Measurements from ENCODE around the gene TIMM23B. TPM values are rescaled to one million over a fixed set of nuclear protein-coding genes. Genes with fewer than 3 reads are reported as not detected.
A peak's percentile ranks its signal among the peaks of the same experiment; 100 is the strongest.
"Not testable (repeated sequence)": the region's sequence is repeated elsewhere in the genome, so short reads cannot be mapped to it uniquely, and the experiment has no call there.

TIMM23B gene
- total RNA-seq = 16.6 and 18.5 TPM in 2 replicates
- polyA plus RNA-seq = 15.0 and 22.6 TPM in 2 replicates

DNA sequence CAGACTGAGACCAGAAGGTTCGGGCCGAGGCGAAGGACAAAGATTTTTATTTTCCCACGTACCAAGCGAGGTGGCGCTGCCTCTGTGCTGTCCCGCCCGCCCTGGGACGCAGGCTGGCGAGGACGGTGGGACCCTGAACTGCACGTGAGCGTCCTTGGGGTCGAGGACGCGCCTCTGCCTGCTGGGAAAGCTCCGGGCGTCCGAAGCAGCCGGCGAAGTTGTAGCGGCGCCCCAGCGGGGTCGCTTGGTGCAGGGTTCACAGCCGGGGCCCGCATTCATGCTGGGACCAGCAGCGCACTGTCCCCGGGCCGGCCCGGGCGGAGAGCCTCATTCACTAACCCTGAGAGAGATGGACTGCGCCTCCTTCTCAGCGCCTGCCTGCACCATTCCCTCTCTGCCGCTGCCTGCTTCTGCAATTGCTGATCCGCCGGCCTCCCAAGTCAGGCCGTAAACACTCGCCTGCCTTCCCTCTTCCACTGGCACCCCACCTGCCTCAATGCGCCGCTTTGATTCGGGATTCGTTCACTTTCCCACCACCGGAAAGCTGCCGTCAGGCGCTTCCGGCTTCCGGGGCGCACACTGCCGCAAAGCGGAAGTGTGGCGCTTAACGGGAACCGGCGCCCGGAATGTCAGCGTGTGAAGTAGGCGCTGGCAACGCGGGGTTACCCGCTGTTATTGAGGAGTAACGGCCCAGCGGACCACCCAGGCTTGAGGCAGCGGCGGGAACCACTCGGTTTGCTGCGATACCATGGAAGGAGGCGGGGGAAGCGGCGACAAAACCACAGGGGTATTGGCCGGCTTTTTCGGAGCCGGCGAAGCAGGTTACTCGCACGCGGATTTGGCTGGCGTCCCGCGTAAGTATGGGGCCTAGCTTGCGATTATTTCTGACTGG is at the start of gene TIMM23B, which contains the start of gene PARG:
Gene TIMM23B (plus strand): TSS at position 607 of the 892 bp plus-strand sequence. CDS start 142 bp downstream, at position 749.
Gene PARG (minus strand): TSS at position 581 of the 892 bp plus-strand sequence. CDS start 302 bp downstream, at position 279.
- WGBS (ENCODE audit: low lambda C conversion rate, missing lambda C conversion rate) = under 1% methylated on average over 80 of the region's 81 CpGs
- not testable (repeated sequence) for H3K36me3 ChIP-seq (replicated peaks; ENCODE audit: insufficient read depth, low read depth); H3K9me2 ChIP-seq (replicated peaks; ENCODE audit: insufficient read depth); H3K27me3 ChIP-seq; H3K9me3 ChIP-seq (ENCODE audit: low read depth); H4K20me1 ChIP-seq (ENCODE audit: insufficient read depth, poor library complexity, severe bottlenecking)
- Histone ChIP-seq H3K4me1 (ENCODE audit: insufficient read depth) (peaks cover 12% of the 10 kb centered on the region), H3K27ac (peak within 1 kb of the TSS; percentile 88), H2AFZ (peak within 1 kb of the TSS; percentile 57), H3K4me2 (peak within 1 kb of the TSS; percentile 94), H3K79me2 (peaks cover 56% of the 10 kb centered on the region), H3K4me3 (peak within 1 kb of the TSS; percentile 73)
- DNase-seq (ENCODE audit: low spot score) = peak; percentile 89
- TF ChIP-seq, protein P1, sequence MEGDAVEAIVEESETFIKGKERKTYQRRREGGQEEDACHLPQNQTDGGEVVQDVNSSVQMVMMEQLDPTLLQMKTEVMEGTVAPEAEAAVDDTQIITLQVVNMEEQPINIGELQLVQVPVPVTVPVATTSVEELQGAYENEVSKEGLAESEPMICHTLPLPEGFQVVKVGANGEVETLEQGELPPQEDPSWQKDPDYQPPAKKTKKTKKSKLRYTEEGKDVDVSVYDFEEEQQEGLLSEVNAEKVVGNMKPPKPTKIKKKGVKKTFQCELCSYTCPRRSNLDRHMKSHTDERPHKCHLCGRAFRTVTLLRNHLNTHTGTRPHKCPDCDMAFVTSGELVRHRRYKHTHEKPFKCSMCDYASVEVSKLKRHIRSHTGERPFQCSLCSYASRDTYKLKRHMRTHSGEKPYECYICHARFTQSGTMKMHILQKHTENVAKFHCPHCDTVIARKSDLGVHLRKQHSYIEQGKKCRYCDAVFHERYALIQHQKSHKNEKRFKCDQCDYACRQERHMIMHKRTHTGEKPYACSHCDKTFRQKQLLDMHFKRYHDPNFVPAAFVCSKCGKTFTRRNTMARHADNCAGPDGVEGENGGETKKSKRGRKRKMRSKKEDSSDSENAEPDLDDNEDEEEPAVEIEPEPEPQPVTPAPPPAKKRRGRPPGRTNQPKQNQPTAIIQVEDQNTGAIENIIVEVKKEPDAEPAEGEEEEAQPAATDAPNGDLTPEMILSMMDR (IDR thresholded peaks at IDR 0.05; ENCODE audit: poor library complexity) = peak; percentile 25

GRCh38 chr10:49899999-49900398 is 41.9 kb upstream of the TIMM23B start:
- 83% methylated on average over 2 of the region's 2 CpGs for WGBS (ENCODE audit: low lambda C conversion rate, missing lambda C conversion rate)
- H3K4me1 ChIP-seq (ENCODE audit: insufficient read depth); H3K9me2 ChIP-seq (replicated peaks; ENCODE audit: insufficient read depth); H3K4me2 ChIP-seq; H3K27me3 ChIP-seq; H3K27ac ChIP-seq; H2AFZ ChIP-seq; H4K20me1 ChIP-seq (ENCODE audit: insufficient read depth, poor library complexity, severe bottlenecking); H3K9me3 ChIP-seq (ENCODE audit: low read depth); DNase-seq (ENCODE audit: low spot score); H3K36me3 ChIP-seq (replicated peaks; ENCODE audit: insufficient read depth, low read depth); H3K79me2 ChIP-seq; H3K4me3 ChIP-seq: not testable (repeated sequence)

GRCh38 chr10:49900406-49900805 is 41.4 kb upstream of the TIMM23B start:
- not testable (repeated sequence) for H3K27me3 ChIP-seq; DNase-seq (ENCODE audit: low spot score); H3K36me3 ChIP-seq (replicated peaks; ENCODE audit: insufficient read depth, low read depth); H3K9me2 ChIP-seq (replicated peaks; ENCODE audit: insufficient read depth); H3K4me3 ChIP-seq; H3K4me2 ChIP-seq; H3K27ac ChIP-seq; H3K9me3 ChIP-seq (ENCODE audit: low read depth); H2AFZ ChIP-seq; H3K79me2 ChIP-seq; H3K4me1 ChIP-seq (ENCODE audit: insufficient read depth); H4K20me1 ChIP-seq (ENCODE audit: insufficient read depth, poor library complexity, severe bottlenecking)
- 98% methylated on average over 3 of the region's 3 CpGs for WGBS (ENCODE audit: low lambda C conversion rate, missing lambda C conversion rate)

- not testable (repeated sequence) for H3K4me2 ChIP-seq, H2AFZ ChIP-seq
- 85% methylated on average over 3 of the region's 3 CpGs for WGBS (ENCODE audit: low lambda C conversion rate, missing lambda C conversion rate)
Observed at GRCh38 chr10:49903829-49904228, 38.0 kb upstream of the TIMM23B start.

DNA sequence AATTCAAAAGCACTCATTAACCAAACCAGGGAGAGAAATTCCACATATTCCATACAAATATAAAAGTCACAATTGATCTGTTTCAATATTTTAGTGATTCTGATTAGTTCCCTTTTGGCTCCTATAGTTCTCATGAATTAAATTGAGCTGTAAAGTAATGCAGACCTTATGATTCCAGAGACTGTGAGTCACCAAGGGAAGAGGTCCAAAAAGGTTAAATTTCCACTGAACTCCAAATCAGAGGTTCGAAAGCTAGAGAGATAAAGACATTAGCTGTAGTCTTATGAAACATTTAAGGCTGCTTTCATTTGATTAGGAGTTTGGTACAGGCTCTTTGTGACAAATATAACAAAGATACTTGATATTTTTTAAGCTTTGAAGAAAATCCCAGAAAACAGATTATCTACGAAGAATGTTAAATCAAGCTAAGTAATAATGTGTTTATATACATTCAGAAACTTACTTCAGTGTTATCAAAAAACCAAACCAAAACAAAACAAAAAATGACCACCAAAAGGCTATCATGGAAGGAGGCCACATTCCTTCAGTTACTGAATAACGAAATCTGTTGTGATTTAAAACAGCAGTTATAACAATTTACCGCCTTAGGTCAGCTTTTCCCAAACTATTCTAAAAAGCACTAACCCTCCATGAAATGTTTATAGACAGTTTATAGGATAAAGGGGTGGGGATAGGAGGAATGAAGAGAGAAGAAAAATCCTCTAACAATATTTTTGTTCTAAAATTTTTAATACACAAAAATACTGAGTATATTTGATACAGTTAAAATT is 33.4 kb upstream of the TIMM23B start:
- not testable (repeated sequence) for H3K4me2 ChIP-seq; H3K4me3 ChIP-seq; H3K27me3 ChIP-seq; H3K9me2 ChIP-seq (replicated peaks; ENCODE audit: insufficient read depth); DNase-seq (ENCODE audit: low spot score); H3K79me2 ChIP-seq; H3K4me1 ChIP-seq (ENCODE audit: insufficient read depth); H4K20me1 ChIP-seq (ENCODE audit: insufficient read depth, poor library complexity, severe bottlenecking); H3K36me3 ChIP-seq (replicated peaks; ENCODE audit: insufficient read depth, low read depth); H2AFZ ChIP-seq; H3K9me3 ChIP-seq (ENCODE audit: low read depth)
- 55% methylated on average over 4 of the region's 4 CpGs for WGBS (ENCODE audit: low lambda C conversion rate, missing lambda C conversion rate)
- peak overlapping the region; percentile 16 for H3K27ac ChIP-seq

More at GRCh38 chr10:49903829-49904228, 38.0 kb upstream of the TIMM23B start:
- H3K4me1 ChIP-seq (ENCODE audit: insufficient read depth); H3K9me2 ChIP-seq (replicated peaks; ENCODE audit: insufficient read depth); H3K27me3 ChIP-seq; H3K79me2 ChIP-seq; H3K9me3 ChIP-seq (ENCODE audit: low read depth); H3K27ac ChIP-seq; H4K20me1 ChIP-seq (ENCODE audit: insufficient read depth, poor library complexity, severe bottlenecking); H3K4me3 ChIP-seq; DNase-seq (ENCODE audit: low spot score); H3K36me3 ChIP-seq (replicated peaks; ENCODE audit: insufficient read depth, low read depth): not testable (repeated sequence)

GRCh38 chr10:49910295-49910694 is 31.6 kb upstream of the TIMM23B start:
- not testable (repeated sequence) for H3K4me2 ChIP-seq; H4K20me1 ChIP-seq (ENCODE audit: insufficient read depth, poor library complexity, severe bottlenecking); H3K27ac ChIP-seq; H3K27me3 ChIP-seq; H3K4me1 ChIP-seq (ENCODE audit: insufficient read depth); DNase-seq (ENCODE audit: low spot score); H3K79me2 ChIP-seq; H2AFZ ChIP-seq; H3K9me3 ChIP-seq (ENCODE audit: low read depth); H3K4me3 ChIP-seq; H3K9me2 ChIP-seq (replicated peaks; ENCODE audit: insufficient read depth); H3K36me3 ChIP-seq (replicated peaks; ENCODE audit: insufficient read depth, low read depth)
- WGBS (ENCODE audit: low lambda C conversion rate, missing lambda C conversion rate) = no CpG with 5 or more reads among the region's 1 CpG
